HepG2 (cell line): ENCODE measurements around the gene SLX9. TPM values are rescaled to one million over a fixed set of nuclear protein-coding genes. Genes with fewer than 3 reads are reported as not detected.

Source experiments
- ATAC-seq: fragments of 200-7000 bp; cut with Tn5 transposase; 3 replicates; pipeline ENCODE4 v1.9.1; 2020; ENCODE audit warnings: mild to moderate bottlenecking, moderate library complexity
- BruUV-seq: library from RNA; stranded (reverse); fragments of 400-500 nt; replicated peaks from 2 replicates; lab custom pipeline; 2021; lab: Mats Ljungman, UMichigan
- CTCF ChIA-PET: fragments of 300-600 bp; formaldehyde crosslinking; extraction: SDS; loops from one replicate; lab custom pipeline; 2021; ENCODE audit warnings: low total read pairs, inconsistent platforms, low intra/inter-chr PET ratio; lab: Yijun Ruan, JAX
- POLR2A ChIA-PET: fragments of 350-600 bp; sonication (Branson Sonifier 250); formaldehyde crosslinking; loops from one replicate; lab custom pipeline; 2020; ENCODE audit warnings: antibody characterized with exemption, inconsistent platforms; lab: Yijun Ruan, JAX
- DNase-seq: peaks from one replicate; pipeline ENCODE4 v3.0.0-alpha.2; 2015; ENCODE audit warnings: low spot score
- FAIRE-seq: peaks from 3 replicates; lab custom pipeline; 2011; peaks lifted over from hg19 to GRCh38; lab: Jason Lieb, UNC
- H2AFZ ChIP-seq: one replicate; pipeline ENCODE4 v1.6.1; 2011; ENCODE audit warnings: low read length, inconsistent platforms
- H3K27ac ChIP-seq: fragments of 300-600 bp; 3 replicates; pipeline ENCODE4 v1.8.0; 2011; ENCODE audit warnings: mixed run types, mild to moderate bottlenecking, mixed read lengths, low read length, inconsistent platforms; ENCODE audit not compliant: insufficient read depth; ENCODE audit errors: extremely low read length
- H3K27me3 ChIP-seq, 2 experiments: fragments of 200-600 bp in 1 of 2; 2 replicates in 1 of 2; 3 replicates in 1 of 2; pipeline versions ENCODE4 v1.6.0 to v1.8.0; 2011; ENCODE audit warnings: low read length in 2 of 2, mild to moderate bottlenecking in 2 of 2, moderate library complexity in 2 of 2, inconsistent platforms in 1 of 2; ENCODE audit not compliant: insufficient read depth in 2 of 2, control insufficient read depth in 1 of 2
- H3K36me3 ChIP-seq, 2 experiments: fragments of 200-600 bp in 1 of 2; replicated peaks in 1 of 2; 2 replicates in 1 of 2; 3 replicates in 1 of 2; pipeline versions ENCODE4 v1.5.1 to v1.8.0; 2011; ENCODE audit warnings: low read length in 2 of 2, inconsistent platforms in 1 of 2; ENCODE audit not compliant: insufficient read depth in 2 of 2, control insufficient read depth in 1 of 2
- H3K4me1 ChIP-seq: 2 replicates; pipeline ENCODE4 v1.5.1; 2012; ENCODE audit warnings: low read length, inconsistent platforms; ENCODE audit not compliant: insufficient read depth
- H3K4me2 ChIP-seq: 2 replicates; pipeline ENCODE4 v1.6.0; 2011; ENCODE audit warnings: low read depth, low read length, inconsistent platforms
- H3K4me3 ChIP-seq, 3 experiments: fragments of 200-600 bp in 1 of 3; sonication (generic), shearing (Covaris generic) in 1 of 3; replicated peaks in 1 of 3; 2 replicates each; pipeline ENCODE4 v1.5.1; 2011 to 2016; ENCODE audit warnings: low read length in 3 of 3, inconsistent platforms in 2 of 3, low read depth in 2 of 3, mild to moderate bottlenecking in 2 of 3, control low read depth in 1 of 3, mixed read lengths in 1 of 3; ENCODE audit not compliant: insufficient read depth in 1 of 3
- H3K79me2 ChIP-seq: one replicate; pipeline ENCODE4 v1.6.1; 2011; ENCODE audit warnings: low read length, inconsistent platforms; ENCODE audit not compliant: insufficient read depth
- H3K9ac ChIP-seq: 2 replicates; pipeline ENCODE4 v1.6.0; 2011; ENCODE audit warnings: mild to moderate bottlenecking, low read depth, low read length, inconsistent platforms; ENCODE audit not compliant: insufficient read depth
- H3K9me3 ChIP-seq: 2 replicates; pipeline ENCODE4 v1.5.1; 2012; ENCODE audit warnings: mild to moderate bottlenecking, low read length
- H4K20me1 ChIP-seq: 2 replicates; pipeline ENCODE4 v1.6.0; 2011; ENCODE audit warnings: inconsistent platforms, mild to moderate bottlenecking, low read length, moderate library complexity; ENCODE audit not compliant: insufficient read depth
- AKAP8 ChIP-seq: sonication (generic); formaldehyde crosslinking; IDR thresholded peaks from 2 replicates; pipeline ENCODE4 v1.5.1; 2020; ENCODE audit warnings: mild to moderate bottlenecking, missing genetic modification reagents
- ATF4 ChIP-seq, 2 experiments: fragments of 450-650 bp in 1 of 2; sonication (generic) in 1 of 2; formaldehyde crosslinking; IDR thresholded peaks; 2 replicates each; pipeline versions ENCODE4 v1.5.0 to v1.8.0; 2020 to 2022; ENCODE audit warnings: mild to moderate bottlenecking in 1 of 2, missing genetic modification reagents in 1 of 2
- GABPB1 ChIP-seq: IDR thresholded peaks from 2 replicates; pipeline ENCODE4 v1.6.1; 2016; ENCODE audit warnings: mild to moderate bottlenecking, missing genetic modification reagents, moderate library complexity, missing compliant biosample characterization
- NR2F6 ChIP-seq, 2 experiments: IDR thresholded peaks; 2 replicates each; pipeline ENCODE4 v1.6.1; 2016; ENCODE audit warnings: antibody characterized with exemption in 1 of 2, mild to moderate bottlenecking in 1 of 2
- PHF21A ChIP-seq: sonication (generic); formaldehyde crosslinking; IDR thresholded peaks from 2 replicates; pipeline ENCODE4 v1.5.0; 2020; ENCODE audit warnings: mild to moderate bottlenecking, missing genetic modification reagents
- PITX1 ChIP-seq: sonication (generic); formaldehyde crosslinking; IDR thresholded peaks from 2 replicates; pipeline ENCODE4 v1.5.1; 2020; ENCODE audit warnings: mild to moderate bottlenecking, missing genetic modification reagents
- STAT5B ChIP-seq: sonication (generic); formaldehyde crosslinking; IDR thresholded peaks from 2 replicates; pipeline ENCODE4 v1.4.0; 2020; ENCODE audit warnings: missing genetic modification reagents
- TCF7 ChIP-seq: sonication (generic); IDR thresholded peaks from 2 replicates; pipeline ENCODE4 v1.6.1; 2016; ENCODE audit warnings: antibody characterized with exemption, low read depth
- ZNF207 ChIP-seq: fragments of 450-650 bp; IDR thresholded peaks from 2 replicates; pipeline ENCODE4 v1.6.1; 2016; ENCODE audit warnings: antibody characterized with exemption, borderline replicate concordance
- ZNF496 ChIP-seq: sonication (generic); formaldehyde crosslinking; IDR thresholded peaks from 2 replicates; pipeline ENCODE4 v1.8.1; 2023; ENCODE audit warnings: mild to moderate bottlenecking, moderate library complexity, missing genetic modification reagents; ENCODE audit not compliant: insufficient replicate concordance
- ZNF800 ChIP-seq: sonication (generic); formaldehyde crosslinking; IDR thresholded peaks from 2 replicates; pipeline ENCODE4 v1.4.0; 2020; ENCODE audit warnings: missing genetic modification reagents
- WGBS: methylation state at CpG from one replicate; pipeline ENCODE4 v1.1.6; 2017; ENCODE audit warnings: low lambda C conversion rate; 5-methylcytosine and 5-hydroxymethylcytosine counted together
- in situ Hi-C: cut with HindIII; loops from 2 replicates; pipeline ENCODE4 v1.10.0; 2017; ENCODE audit warnings: low pct_unique_long_range_greater_than_20kb; ENCODE audit not compliant: extremely low pct_ligation_motif_present
- intact Hi-C: fragments of 100-400 bp; cut with micrococcal nuclease; formaldehyde crosslinking; loops from one replicate; pipeline ENCODE4 v1.10.0; 2022; ENCODE audit not compliant: unreplicated experiment
- polyA plus RNA-seq, 8 experiments: library from polyadenylated mRNA; depleted of rRNA in 3 of 8; stranded (reverse) in 7 of 8; unstranded in 1 of 8; fragments of >200 nt; fragmentation: Illumina TruSeq in 4 of 8; extraction: Trizol in 4 of 8; gene quantifications; 2 replicates each; pipeline versions ENCODE4 v1.2.1 to v1.2.3, GENCODE V29; 2011 to 2016; ENCODE audit warnings: low read depth in 4 of 8, missing spikeins in 1 of 8, mixed read lengths in 1 of 8; ENCODE audit not compliant: insufficient read depth in 1 of 8
- total RNA-seq, 5 experiments: library from RNA; depleted of rRNA; stranded (reverse); fragments of >200 nt; fragmentation: Illumina TruSeq; extraction: Trizol; gene quantifications; 2 replicates each; pipeline ENCODE4 v1.2.3, GENCODE V29; 2016; ENCODE audit warnings: low read depth in 1 of 5
- TF ChIP-seq, protein P1 (sequence below): sonication (generic); formaldehyde crosslinking; IDR thresholded peaks from 2 replicates; pipeline ENCODE4 v1.5.0; 2020; ENCODE audit warnings: mild to moderate bottlenecking, missing genetic modification reagents
- TF ChIP-seq, protein P2 (sequence below): sonication (generic); formaldehyde crosslinking; IDR thresholded peaks from 2 replicates; pipeline ENCODE4 v1.4.0; 2020; ENCODE audit warnings: missing genetic modification reagents, borderline replicate concordance

Gene SLX9
- total and polyA plus RNA-seq, 2 of the 13 experiments (the other 11 are each of a cell fraction or from before 2014, with no cell fraction given) = 21.0 to 47.1 TPM

DNA sequence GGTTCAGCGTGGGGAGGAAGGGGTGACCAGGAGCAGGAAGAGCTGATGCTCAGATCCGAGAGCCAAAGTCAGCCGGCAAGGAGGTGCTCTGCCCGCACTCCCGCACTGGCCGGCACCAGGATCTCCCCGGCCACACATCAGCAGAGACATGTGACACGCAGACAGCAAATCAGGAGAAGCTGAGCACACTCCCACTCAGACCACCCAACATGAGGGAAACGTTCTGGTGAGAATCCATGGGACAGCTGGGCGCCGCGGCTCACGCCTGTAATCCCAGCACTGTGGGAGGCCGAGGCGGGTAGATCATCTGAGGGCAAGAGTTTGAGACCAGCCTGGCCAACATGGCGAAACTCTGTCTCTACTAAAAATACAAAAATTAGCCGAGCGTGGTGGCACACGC, 47.7 kb upstream of the SLX9 start:
- Histone ChIP-seq H3K9ac (no peak overlapping the region), H4K20me1 (no peaks in the 10 kb centered on the region), H3K27ac (no peak overlapping the region), H3K4me2 (no peak overlapping the region), H3K4me3 (no peak overlapping the region), H3K36me3 (no peaks in the 10 kb centered on the region), H2AFZ (no peak overlapping the region), H3K9me3 (no peaks in the 10 kb centered on the region), H3K79me2 (no peaks in the 10 kb centered on the region), H3K27me3 (peaks cover 3 to 7% of the 10 kb centered on the region in 2 experiments; a peak in 2 of 5 replicates), H3K4me1 (peaks cover 74% of the 10 kb centered on the region)
- ChIA-PET CTCF (interaction anchor here (1.2 to 1.5 kb wide), 3 partner anchors 18 to 41 kb away, joined by 3 to 8 read pairs (median 6); no protein-coding TSS in a partner anchor), POLR2A (interaction anchor here (0.9 kb wide), 1 partner anchor 20 kb away, joined by 3 read pairs; no protein-coding TSS in a partner anchor)
- BruUV-seq = no TSS peak
- in situ Hi-C loops = no loop called here
- WGBS = 84% methylated on average over 18 of the region's 19 CpGs
- no peak for ATAC-seq
- intact Hi-C loops = loop anchor here (1.0 to 5.0 kb wide), 2 partner anchors 15 to 90 kb away; partner anchors contain the start of gene UBE2G2
- no peak for DNase-seq
- FAIRE-seq = no peak
- no peak for TF ChIP-seq AKAP8
- TF ChIP-seq TCF7 = no peak
- TF ChIP-seq PITX1 = no peak
- no peak for TF ChIP-seq STAT5B (CRISPR knock-in tag)
- no peak for TF ChIP-seq PHF21A (CRISPR knock-in tag)
- no peak for TF ChIP-seq ZNF800 (CRISPR knock-in tag)
- TF ChIP-seq, protein P1, sequence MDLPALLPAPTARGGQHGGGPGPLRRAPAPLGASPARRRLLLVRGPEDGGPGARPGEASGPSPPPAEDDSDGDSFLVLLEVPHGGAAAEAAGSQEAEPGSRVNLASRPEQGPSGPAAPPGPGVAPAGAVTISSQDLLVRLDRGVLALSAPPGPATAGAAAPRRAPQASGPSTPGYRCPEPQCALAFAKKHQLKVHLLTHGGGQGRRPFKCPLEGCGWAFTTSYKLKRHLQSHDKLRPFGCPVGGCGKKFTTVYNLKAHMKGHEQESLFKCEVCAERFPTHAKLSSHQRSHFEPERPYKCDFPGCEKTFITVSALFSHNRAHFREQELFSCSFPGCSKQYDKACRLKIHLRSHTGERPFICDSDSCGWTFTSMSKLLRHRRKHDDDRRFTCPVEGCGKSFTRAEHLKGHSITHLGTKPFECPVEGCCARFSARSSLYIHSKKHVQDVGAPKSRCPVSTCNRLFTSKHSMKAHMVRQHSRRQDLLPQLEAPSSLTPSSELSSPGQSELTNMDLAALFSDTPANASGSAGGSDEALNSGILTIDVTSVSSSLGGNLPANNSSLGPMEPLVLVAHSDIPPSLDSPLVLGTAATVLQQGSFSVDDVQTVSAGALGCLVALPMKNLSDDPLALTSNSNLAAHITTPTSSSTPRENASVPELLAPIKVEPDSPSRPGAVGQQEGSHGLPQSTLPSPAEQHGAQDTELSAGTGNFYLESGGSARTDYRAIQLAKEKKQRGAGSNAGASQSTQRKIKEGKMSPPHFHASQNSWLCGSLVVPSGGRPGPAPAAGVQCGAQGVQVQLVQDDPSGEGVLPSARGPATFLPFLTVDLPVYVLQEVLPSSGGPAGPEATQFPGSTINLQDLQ (CRISPR knock-in tag) = no peak
- TF ChIP-seq, protein P2, sequence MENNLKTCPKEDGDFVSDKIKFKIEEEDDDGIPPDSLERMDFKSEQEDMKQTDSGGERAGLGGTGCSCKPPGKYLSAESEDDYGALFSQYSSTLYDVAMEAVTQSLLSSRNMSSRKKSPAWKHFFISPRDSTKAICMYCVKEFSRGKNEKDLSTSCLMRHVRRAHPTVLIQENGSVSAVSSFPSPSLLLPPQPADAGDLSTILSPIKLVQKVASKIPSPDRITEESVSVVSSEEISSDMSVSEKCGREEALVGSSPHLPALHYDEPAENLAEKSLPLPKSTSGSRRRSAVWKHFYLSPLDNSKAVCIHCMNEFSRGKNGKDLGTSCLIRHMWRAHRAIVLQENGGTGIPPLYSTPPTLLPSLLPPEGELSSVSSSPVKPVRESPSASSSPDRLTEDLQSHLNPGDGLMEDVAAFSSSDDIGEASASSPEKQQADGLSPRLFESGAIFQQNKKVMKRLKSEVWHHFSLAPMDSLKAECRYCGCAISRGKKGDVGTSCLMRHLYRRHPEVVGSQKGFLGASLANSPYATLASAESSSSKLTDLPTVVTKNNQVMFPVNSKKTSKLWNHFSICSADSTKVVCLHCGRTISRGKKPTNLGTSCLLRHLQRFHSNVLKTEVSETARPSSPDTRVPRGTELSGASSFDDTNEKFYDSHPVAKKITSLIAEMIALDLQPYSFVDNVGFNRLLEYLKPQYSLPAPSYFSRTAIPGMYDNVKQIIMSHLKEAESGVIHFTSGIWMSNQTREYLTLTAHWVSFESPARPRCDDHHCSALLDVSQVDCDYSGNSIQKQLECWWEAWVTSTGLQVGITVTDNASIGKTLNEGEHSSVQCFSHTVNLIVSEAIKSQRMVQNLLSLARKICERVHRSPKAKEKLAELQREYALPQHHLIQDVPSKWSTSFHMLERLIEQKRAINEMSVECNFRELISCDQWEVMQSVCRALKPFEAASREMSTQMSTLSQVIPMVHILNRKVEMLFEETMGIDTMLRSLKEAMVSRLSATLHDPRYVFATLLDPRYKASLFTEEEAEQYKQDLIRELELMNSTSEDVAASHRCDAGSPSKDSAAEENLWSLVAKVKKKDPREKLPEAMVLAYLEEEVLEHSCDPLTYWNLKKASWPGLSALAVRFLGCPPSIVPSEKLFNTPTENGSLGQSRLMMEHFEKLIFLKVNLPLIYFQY (CRISPR knock-in tag) = no peak
- TF ChIP-seq GABPB1 = no peak
- no peak for TF ChIP-seq ZNF207
- TF ChIP-seq NR2F6 (IDR thresholded peaks at IDR 0.05) = no peak
- no peak for TF ChIP-seq NR2F6 (CRISPR knock-in tag; IDR thresholded peaks at IDR 0.05)
- no peak for TF ChIP-seq ATF4 (CRISPR knock-in tag; IDR thresholded peaks at IDR 0.05)
- TF ChIP-seq ZNF496 (CRISPR knock-in tag) = no peak
